HEK293T (cell line): Measurements from ENCODE around the gene PEMT.

ENCODE experiments used
- BHLHE40 ChIP-seq: fragments of 450-650 bp; IDR thresholded peaks from 2 replicates; pipeline ENCODE4 v1.6.1; 2016; ENCODE audit warnings: mild to moderate bottlenecking, moderate library complexity, borderline replicate concordance
- FOXA1 ChIP-seq: fragments of 450-650 bp; IDR thresholded peaks from 2 replicates; pipeline ENCODE4 v1.6.1; 2016; ENCODE audit warnings: mild to moderate bottlenecking
- FOXK2 ChIP-seq: fragments of 450-650 bp; IDR thresholded peaks from 2 replicates; pipeline ENCODE4 v1.6.1; 2016; ENCODE audit warnings: mild to moderate bottlenecking
- FOXM1 ChIP-seq: fragments of 450-650 bp; IDR thresholded peaks from 2 replicates; pipeline ENCODE4 v1.6.1; 2017; ENCODE audit warnings: mild to moderate bottlenecking, borderline replicate concordance
- HDGF ChIP-seq: fragments of 450-650 bp; IDR thresholded peaks from 2 replicates; pipeline ENCODE4 v1.6.1; 2017; ENCODE audit warnings: antibody characterized with exemption, borderline replicate concordance
- L3MBTL2 ChIP-seq: fragments of 450-650 bp; conservative IDR thresholded peaks from 2 replicates; pipeline ENCODE4 v1.6.1; 2016; ENCODE audit warnings: mild to moderate bottlenecking
- NFRKB ChIP-seq: fragments of 450-650 bp; IDR thresholded peaks from 2 replicates; pipeline ENCODE4 v1.6.1; 2016; ENCODE audit warnings: mild to moderate bottlenecking, moderate library complexity
- SP1 ChIP-seq: fragments of 450-650 bp; IDR thresholded peaks from 2 replicates; pipeline ENCODE4 v1.6.1; 2017

- no peak for TF ChIP-seq L3MBTL2
- no peak for TF ChIP-seq HDGF
- TF ChIP-seq FOXK2 = no peak
- TF ChIP-seq FOXA1 = no peak
- TF ChIP-seq BHLHE40 = no peak
- TF ChIP-seq FOXM1 = no peak
- TF ChIP-seq SP1 = no peak
- no peak for TF ChIP-seq NFRKB
Measured at GRCh38 chr17:17605729-17606088, 14.2 kb upstream of the PEMT start.
